Lung microvascular endothelial cell (primary cell): Measurements from ENCODE around the gene PIANP. TPM values are rescaled to one million over a fixed set of nuclear protein-coding genes. Genes with fewer than 3 reads are reported as not detected.
"Not testable (repeated sequence)": the region's sequence is repeated elsewhere in the genome, so short reads cannot be mapped to it uniquely, and the experiment has no call there.

Experiments used
- DNase-seq, 2 donors: peaks; one replicate each; pipeline versions ENCODE4 v3.0.0 to v3.0.0-alpha.2; 2010; ENCODE audit warnings: low read depth in 2 of 2
- total RNA-seq: library from RNA; depleted of rRNA; stranded (reverse); fragments of >200 nt; gene quantifications from 2 replicates; pipeline ENCODE4 v1.2.1, GENCODE V29; 2014

PIANP gene, protein sequence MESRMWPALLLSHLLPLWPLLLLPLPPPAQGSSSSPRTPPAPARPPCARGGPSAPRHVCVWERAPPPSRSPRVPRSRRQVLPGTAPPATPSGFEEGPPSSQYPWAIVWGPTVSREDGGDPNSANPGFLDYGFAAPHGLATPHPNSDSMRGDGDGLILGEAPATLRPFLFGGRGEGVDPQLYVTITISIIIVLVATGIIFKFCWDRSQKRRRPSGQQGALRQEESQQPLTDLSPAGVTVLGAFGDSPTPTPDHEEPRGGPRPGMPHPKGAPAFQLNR
- not detected in 2 replicates for total RNA-seq

DNA sequence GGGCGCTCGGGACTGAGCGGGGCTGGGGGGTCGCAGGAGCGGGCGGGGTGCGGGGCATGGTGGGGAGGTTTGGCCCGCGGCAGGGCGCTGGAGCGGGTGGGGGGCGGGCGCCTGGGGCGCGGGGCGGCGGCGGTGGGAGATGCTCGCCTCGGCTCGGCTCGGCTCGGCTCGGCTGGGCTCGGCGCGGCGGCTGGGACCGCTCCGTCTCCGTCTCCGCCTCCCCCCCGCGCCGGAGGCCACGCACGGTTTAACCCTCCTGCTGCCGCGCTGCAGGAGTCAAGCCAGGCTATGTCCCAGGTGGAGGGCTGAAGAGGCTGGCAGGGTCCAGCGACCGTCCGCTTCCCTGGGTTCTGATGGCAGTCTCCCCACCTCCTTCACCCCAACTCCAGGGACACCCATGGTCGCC lies at the start of gene PIANP:
TSS of gene PIANP (minus strand) at position 170 of the 406 bp plus-strand sequence. CDS start 2,754 bp downstream, outside the sequence.
- peak; percentile 20 to 29 for DNase-seq

DNA sequence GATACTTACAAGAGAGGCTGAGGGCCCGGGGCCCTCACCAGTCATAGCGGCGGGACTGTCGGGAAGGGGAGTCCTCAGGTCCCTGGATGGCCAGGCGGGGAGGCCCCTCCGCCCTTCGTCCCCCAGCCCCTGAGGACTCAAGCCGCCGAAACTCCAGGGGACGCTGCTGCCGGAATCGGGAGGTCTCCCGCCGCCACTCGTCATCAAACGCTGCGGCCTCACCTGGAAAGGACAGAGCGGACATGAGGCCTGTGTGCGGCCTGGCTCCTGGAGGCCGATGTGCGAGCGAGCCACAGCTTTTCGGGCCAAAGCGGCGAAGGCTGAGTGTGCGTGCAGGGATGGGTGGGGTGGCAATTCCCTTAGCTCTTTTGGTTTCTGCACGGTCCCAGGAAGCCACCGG lies 48.1 kb upstream of the PIANP start:
- DNase-seq = no peak

DNA sequence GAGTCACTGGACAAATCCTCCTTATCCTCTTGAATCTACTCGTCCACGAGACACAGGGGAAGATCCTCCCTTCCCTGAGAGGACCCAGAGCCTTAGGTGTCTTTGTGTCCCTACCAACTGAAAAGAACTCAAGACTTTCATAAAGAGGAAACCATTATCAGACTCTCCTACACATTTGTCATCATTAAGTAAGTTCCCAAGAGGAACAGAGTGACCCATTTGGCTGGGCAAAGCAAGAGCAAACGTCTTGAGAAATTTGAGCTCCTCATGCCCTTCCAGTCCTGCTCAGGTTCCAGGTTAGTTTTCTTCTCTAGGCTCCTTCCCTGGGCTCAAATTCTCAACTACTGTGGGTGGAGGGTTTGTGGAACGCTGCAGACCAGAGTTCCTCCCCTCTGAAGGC lies 46.6 kb upstream of the PIANP start:
- DNase-seq = no peak

DNA sequence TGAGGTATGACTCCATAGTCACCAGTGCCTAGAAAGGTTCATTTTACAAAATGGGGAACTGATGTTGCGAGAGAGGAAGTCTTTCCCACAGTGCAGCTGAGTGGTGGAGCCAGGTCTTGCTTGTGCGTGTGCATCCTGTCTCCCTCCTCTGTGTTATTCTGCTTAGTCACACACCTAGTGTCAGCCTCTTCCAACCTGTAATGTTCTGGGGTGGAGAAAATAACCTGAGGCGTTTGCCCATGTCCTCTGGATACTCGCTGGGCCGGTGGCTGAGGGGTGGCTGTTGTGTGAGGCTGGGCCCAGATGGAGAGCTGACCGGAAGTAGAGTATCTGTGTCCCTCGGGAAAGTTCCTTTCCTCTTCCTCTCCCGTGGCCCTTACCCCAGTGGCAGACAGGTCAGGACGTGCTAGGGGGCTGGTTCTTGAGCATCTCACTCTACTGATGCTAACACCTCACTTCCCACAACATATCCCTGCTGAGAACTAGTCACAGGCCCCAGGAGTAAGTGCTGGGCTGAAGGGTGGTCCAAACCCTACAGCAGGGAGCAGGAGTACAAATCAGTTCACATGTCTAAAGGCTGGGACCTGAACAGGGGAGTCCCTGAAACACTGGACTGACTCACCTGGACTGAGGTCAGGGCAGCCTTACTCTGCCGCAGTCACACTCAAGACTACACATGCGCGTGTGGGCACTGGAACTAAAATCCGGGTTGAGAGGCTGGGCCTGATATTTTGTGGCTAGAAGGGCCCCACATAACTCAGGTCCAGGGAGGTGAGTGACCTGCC lies 45.3 kb upstream of the PIANP start:
- peak; percentile 16 to 37 for DNase-seq

DNA sequence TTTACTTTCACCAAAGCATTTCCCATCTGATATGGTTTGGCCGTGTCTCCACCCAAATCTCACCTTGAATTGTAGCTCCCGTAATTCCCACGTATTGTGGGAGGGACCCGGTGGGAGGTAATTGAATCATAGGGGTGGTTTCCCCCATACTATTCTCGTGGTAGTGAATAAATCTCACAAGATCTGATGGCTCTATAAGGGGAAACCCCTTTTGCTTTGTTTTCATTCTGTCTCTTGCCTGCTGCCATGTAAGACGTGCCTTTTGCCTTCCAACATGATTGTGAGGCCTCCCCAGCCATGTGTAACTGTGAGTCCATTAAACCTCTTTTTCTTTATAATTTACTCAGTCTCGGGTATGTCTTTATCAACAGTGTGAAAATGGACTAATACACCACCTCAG lies 42.7 kb upstream of the PIANP start:
- DNase-seq = not testable (repeated sequence)

DNA sequence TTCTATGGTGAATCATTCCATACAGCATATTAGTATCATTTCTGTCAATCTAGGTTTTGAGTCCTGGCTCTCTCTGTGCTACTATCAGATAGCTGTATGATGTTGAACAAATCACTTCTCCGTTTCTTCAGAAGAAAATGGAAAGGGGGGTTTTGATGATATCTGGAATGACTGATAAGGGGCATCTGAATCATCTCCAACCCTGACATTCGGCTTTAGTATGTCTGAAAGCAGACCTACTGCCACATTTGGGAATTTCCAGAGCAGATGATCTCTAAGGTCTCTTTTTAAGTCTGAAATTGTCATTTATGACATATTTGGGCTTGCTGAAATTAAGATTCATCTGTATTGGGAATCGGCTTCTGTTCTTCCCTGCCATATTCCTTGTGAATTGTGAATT lies 42.2 kb upstream of the PIANP start:
- no peak for DNase-seq

DNA sequence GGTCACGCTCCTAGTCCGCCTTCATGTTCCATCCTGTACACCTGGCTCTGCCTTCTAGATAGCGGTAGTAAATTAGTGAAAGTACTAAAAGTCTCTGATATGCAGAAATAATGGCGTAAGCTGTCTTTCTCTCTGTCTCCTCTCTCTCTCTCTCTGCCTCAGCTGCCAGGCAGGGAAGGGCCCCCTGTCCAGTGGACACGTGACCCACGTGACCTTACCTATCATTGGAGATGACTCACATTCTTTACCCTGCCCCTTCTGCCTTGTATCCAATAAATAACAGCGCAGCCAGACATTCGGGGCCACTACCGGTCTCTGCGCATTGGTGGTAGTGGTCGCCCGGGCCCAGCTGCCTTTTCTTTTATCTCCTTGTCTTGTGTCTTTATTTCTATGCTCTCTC lies 41.5 kb upstream of the PIANP start:
- DNase-seq = not testable (repeated sequence)

DNA sequence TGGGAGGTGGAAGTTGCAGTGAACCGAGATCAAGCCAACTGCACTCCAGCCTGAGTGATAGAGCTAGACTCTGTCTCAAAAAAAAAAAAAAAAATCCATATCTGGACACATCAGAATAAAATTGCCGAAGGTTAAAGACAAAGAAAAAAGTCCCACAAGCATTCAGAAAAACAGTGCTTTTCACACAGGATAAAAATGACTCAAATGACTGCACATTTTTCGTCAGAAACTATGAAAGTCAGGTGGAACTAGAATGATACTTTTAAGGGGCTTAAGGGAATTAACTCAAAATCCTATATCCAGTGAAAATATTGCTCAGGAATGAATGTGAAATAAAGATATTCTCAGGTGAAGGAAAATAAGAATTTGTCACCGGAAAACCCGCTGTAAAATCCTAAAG lies 36.1 kb upstream of the PIANP start:
- DNase-seq = no peak

DNA sequence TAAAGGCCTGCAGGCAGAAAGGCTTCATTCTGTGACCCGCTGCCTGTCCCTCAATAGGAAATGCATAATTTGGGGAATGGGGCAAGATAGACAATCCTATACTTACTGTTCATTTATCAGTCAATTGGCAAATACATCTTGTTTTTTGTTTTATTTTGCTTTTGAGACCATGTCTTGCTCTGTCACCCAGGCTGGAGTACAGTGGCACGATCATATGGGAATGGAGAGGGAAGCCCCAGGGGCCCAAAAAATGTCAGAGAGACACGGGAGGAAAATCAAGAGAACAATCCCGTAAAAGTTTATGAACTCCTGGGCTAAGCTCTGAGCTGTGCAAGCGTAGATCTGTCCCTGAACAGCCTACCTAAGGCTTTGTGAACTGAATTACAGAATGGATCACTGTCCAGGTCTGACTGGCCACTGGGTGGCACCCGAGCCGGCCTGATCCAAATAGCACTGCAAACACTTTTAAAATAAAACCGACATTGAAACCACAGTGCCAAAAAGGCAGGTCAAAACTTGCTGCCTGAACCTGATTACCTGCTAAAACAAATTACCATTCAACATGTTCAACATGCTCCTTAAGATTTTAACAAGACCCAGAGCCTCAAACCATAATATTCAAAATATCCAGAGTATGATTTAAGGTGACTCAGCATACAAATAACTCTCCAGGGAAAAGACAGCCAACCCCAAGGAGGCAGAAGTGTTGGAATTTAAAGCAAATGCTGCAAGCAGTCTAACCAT lies 35.0 kb upstream of the PIANP start:
- peak; percentile 70 to 80 for DNase-seq

DNA sequence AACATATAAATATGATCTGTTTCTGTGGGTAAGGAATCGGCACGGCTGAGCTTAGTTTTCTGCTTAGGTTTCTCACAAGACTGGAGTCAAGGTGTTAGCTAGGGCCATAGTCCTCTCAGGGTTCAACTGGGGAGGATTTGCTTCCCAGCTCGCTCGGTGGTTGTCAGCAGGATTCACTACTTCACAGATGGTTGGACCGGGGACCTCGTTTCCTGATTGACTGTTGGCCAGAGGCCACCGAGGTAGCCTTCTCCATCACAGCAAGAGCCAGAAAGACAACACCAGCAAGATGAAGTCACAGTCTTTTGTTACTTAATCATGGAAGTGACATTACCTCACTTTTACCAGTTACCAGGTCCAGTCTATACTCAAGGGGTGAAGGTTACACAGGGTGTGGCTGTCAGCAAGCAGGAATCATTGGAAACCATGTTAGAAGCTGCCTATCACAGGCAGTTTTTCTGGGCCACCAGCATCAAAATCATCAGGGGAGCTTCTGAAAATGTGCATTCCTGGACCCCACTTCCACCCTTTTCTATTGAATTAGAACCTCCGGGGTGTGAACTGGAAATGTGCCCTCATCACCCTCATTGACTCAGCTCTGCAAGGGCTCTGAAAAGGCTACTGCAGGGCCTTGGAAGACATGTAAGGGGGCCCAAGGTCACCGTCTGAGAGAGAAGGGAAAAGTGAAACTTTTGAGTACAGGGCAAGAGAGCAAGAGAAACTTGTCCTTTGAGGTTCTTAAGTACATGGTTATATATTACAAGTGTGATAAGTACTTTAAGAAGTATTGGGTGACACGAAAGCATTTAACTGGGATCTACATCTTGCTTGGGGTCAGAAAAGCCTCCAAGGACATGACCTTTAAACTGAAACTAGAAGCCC lies 34.1 kb upstream of the PIANP start:
- peak in 1 of 2 donors; percentile 70 for DNase-seq

DNA sequence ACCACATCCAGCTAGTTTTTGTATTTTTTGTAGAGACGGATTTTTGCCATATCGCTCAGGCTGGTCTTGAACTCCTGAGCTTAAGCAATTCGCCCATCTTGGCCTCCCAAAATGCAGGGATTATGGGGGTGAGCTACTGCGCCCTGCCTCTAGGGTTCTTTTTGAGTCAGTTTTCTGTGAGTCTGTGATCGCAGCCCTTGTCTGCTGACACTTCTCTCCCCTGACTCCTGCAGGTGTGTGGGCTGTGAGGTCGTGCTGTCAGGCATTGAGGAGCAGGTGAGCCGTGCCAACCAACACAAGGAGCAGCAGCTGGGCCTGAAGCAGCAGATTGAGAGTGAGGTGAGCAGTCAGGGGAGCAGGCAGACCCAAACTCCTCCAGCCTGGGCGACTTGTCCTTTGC lies 29.6 kb upstream of the PIANP start:
- no peak for DNase-seq

DNA sequence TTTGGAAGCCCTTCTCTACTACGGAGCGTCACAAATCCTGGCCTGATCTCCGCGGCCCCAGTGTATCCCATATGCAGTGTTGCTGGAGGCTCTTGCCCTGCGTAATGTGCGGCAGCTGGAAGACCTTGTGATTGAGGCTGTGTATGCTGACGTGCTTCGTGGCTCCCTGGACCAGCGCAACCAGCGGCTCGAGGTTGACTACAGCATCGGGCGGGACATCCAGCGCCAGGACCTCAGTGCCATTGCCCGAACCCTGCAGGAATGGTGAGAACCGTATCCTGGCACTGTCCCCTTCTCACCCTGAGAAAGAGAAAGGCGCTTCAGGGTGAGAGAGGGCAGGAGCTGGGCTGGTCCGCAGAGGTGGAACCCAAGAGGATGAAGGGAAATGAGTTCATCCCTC lies 28.6 kb upstream of the PIANP start:
- DNase-seq = no peak

DNA sequence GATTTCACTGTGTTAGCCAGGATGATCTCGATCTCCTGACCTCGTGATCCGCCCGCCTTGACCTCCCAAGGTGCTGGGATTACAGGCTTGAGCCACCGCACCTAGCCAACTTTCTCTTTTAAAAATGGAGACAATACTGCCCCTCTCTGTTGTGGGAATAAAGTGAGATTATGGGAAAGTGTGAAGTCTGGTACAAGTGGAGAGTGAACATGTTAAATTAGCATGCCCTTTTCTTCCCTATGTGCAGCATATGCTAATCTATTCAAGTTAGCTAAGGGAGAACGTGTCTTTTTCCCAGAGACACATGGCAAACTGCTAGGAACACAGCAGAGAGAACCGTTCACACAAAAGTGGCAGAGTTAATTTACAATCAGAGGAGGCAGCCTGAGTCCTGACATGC lies 24.7 kb upstream of the PIANP start:
- DNase-seq = no peak

DNA sequence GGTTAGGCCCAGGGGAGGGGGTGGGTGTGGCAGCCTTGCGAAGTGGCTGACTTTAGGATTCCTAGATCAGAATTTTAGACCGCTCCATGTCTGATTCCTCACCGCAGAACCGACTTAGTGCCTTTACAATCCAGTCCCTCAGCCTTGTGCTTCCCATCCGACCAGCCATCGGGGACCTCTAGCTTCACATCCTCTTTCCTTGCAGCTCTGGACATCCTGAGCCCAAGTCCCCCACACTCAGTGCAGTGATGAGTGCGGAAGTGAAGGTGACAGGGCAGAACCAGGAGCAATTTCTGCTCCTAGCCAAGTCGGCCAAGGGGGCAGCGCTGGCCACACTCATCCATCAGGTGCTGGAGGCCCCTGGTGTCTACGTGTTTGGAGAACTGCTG lies 23.8 kb upstream of the PIANP start:
- DNase-seq = peak; percentile 41 to 42

DNA sequence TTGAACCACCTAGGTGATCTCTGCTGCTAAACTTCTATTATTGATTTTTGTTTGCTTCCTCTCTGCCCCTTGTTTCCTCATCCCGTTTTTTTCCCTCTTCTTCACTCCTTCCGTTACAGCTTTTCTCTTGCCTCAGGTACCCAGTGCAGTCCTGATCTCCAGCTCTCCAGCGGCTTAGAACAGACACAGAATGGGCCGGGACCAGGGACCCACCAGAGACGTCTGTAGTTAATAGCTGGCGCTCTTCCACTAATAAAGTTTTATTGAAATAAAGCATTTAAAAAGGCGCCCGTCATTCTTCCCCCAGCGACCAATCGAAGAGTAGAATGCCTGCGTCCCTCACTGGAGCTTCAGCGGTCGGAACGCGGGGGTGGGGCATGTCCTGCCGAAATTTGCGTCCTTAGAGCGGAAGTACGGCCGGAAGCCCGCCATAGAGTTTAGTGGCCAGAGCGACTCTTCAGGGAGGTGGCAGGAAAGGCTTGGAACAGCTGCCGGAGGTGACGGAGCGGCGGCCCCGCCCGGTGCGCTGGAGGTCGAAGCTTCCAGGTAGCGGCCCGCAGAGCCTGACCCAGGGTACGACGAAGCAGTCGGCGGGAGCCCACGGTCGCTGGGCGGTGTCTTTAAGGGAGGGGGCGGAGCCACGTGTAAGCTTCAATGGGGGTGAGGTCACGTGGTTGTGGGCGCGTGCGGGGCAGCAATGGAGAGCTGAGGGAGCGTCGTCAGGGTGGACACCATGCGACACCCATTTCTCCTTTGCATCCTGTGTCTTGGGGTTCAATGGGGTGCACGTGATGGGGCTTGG lies 23.2 kb upstream of the PIANP start, which contains the start of gene COPS7A:
TSS of gene COPS7A (plus strand) at position 440 of the 802 bp plus-strand sequence. CDS start 611 bp downstream, outside the sequence.
- peak; percentile 98 to 100 for DNase-seq

DNA sequence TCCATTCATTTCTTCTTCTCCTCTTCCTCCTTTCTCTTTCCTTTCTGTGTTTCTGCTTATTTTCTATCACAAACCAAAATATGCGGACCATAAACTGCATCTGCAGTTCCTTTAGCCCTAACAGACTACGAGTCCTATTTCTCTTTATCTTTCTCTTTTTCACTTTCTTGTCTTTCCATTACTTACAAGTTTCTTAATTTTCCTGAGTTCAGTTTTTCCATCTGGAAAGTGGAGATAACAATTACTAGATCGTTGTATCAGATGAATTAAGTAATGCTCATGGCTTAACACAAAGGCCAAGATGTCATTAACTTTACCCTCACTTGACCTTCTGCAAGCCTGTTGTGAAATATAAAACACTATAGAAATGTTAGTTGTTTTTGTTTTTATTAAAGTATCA lies 22.2 kb upstream of the PIANP start:
- DNase-seq = no peak

DNA sequence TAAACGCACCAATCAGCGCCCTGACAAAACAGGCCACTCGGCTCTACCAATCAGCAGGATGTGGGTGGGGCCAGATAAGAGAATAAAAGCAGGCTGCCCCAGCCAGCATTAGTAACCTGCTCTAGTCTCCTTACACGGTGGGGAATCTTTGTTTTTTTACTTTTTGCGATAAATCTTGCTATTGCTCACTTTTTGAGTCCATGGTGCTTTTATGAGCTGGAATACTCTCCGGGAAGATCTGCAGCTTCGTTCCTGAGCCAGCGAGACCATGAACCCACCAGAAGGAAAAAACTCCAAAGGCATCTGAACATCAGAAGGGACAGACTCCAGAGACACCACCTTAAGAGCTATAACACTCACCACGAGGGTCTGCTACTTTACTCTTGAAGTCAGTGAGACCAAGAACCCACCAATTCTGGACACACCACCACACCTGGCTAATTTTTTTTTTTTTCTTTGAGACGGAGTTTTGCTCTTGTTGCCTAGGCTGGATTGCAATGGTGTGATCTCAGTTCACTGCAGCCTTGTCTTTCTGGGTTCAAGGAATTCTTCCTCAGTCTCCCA lies 16.3 kb upstream of the PIANP start:
- no peak for DNase-seq

DNA sequence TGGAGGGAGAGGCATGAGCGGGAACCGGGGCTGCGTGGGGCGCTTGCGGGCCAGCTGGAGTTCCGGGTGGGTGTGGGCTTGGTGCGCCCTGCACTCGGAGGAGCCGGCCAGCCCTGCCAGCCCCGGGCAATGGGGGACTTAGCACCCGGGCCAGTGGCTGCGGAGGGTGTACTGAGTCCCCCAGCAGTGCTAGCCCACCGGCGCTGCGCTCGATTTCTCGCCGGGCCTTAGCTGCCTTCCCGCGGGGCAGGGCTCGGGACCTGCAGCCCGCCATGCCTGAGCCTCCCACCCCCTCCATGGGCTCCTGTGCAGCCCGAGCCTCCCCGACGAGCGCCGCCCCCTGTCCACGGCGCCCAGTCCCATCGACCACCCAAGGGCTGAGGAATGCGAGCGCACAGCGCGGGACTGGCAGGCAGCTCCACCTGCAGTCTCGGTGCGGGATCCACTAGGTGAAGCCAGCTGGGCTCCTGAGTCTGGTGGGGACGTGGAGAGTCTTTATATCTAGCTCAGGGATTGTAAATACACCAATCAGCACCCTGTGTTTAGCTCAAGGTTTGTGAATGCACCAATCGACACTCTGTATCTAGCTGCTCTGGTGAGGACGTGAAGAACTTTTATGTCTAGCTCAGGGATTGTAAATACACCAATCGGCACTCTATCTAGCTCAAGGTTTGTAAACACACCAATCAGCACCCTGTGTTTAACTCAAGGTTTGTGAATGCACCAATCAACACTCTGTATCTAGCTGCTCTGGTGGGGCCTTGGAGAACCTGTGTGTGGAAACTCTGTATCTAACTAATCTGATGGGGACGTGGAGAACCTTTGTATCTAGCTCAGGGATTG lies 15.6 kb upstream of the PIANP start:
- not testable (repeated sequence) for DNase-seq

DNA sequence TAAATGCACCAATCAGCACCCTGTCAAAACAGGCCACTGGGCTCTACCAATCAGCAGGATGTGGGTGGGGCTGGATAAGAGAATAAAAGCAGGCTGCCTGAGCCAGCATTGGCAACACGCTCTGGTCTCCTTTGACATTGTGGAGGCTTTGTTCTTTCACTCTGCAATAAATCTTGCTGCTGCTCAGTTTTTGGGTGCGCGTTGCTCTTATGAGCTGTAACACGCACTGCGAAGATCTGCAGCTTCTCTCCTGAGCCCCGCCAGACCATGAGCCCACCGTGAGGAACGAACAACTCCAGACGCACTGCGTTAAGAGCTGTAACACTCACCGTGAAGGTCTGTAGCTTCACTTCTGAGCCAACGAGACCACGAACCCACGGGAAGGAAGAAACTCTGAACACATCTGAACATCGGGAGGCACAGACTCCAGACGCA lies 8.4 kb upstream of the PIANP start:
- DNase-seq = no peak
